Kidney (tissue), 14 donors: Measurements from ENCODE around the gene ZDHHC11. TPM values are rescaled to one million over a fixed set of nuclear protein-coding genes. Genes with fewer than 3 reads are reported as not detected.

ENCODE experiments used
- DNase-seq, 5 donors: peaks; one replicate each; pipeline ENCODE4 v3.0.0-alpha.2; 2013 to 2020
- FAIRE-seq: peaks from 2 replicates; lab custom pipeline; 2012; peaks lifted over from hg19 to GRCh38; lab: Jason Lieb, UNC
- H3K27ac ChIP-seq, 2 donors: one replicate each; pipeline ENCODE4 v1.7.0; 2013; ENCODE audit warnings: low read depth in 2 of 2, low read length in 2 of 2, inconsistent platforms in 1 of 2
- H3K27me3 ChIP-seq: one replicate; pipeline ENCODE4 v1.7.1; 2013; ENCODE audit warnings: low read length, inconsistent platforms; ENCODE audit not compliant: control insufficient read depth, insufficient read depth
- H3K36me3 ChIP-seq, 3 donors: one replicate each; pipeline versions ENCODE4 v1.7.0 to v1.7.1; 2013; ENCODE audit warnings: low read length in 3 of 3, control low read depth in 1 of 3, inconsistent platforms in 1 of 3; ENCODE audit not compliant: insufficient read depth in 3 of 3, control insufficient read depth in 2 of 3
- H3K4me1 ChIP-seq, 3 donors: one replicate each; pipeline versions ENCODE4 v1.7.0 to v1.7.1; 2013; ENCODE audit warnings: low read length in 3 of 3, inconsistent platforms in 1 of 3, low read depth in 1 of 3; ENCODE audit not compliant: control insufficient read depth in 2 of 3, insufficient read depth in 2 of 3
- H3K4me3 ChIP-seq, 3 donors: one replicate each; pipeline versions ENCODE4 v1.7.0 to v1.8.1; 2013; ENCODE audit warnings: low read length in 3 of 3, control low read depth in 1 of 3, inconsistent platforms in 1 of 3
- H3K9ac ChIP-seq, 3 donors: one replicate each; pipeline versions ENCODE4 v1.7.0 to v1.7.1; 2013; ENCODE audit warnings: low read length in 3 of 3, control low read depth in 1 of 3, inconsistent platforms in 1 of 3
- H3K9me3 ChIP-seq, 3 donors: one replicate each; pipeline versions ENCODE4 v1.7.0 to v1.7.1; 2013; ENCODE audit warnings: low read length in 3 of 3, control low read depth in 1 of 3, inconsistent platforms in 1 of 3; ENCODE audit not compliant: control insufficient read depth in 2 of 3, insufficient read depth in 1 of 3
- intact Hi-C: fragments of 100-400 bp; cut with DNase I; formaldehyde crosslinking; loops from one replicate; pipeline ENCODE4 v1.11.1; 2022
- polyA plus RNA-seq: library from polyadenylated mRNA; stranded (reverse); fragments of 350-450 nt; fragmentation: Illumina TruSeq; extraction: RNeasy Lipid Tissue Mini Kit (QIAGEN cat#74804); gene quantifications from one replicate; pipeline ENCODE4 v1.2.3, GENCODE V29; 2014; ENCODE audit warnings: low read depth, low replicate concordance; ENCODE audit not compliant: insufficient read depth
- total RNA-seq: library from RNA; stranded (reverse); fragmentation: NEBNext Ultra II Directional; extraction: Animal tissue kit (Norgen Biotek cat#: 25700); gene quantifications from one replicate; pipeline ENCODE4 v1.2.1, GENCODE V29; 2021
- TF ChIP-seq, protein P1 (sequence below): IDR thresholded peaks from 3 replicates; pipeline ENCODE4 v1.5.1; 2012; ENCODE audit warnings: mild to moderate bottlenecking, moderate library complexity, borderline replicate concordance; ENCODE audit not compliant: insufficient read depth; ENCODE audit errors: extremely low read depth
- donor health status: control.
- donor health status: control.
- donor health status: control.
- donor health status: control.
- donor health status: control.
- donor health status: DM: yes; HTN: yes; CAD: no.
- donor health status: Normal renal cell carcinoma (clear cell type).

Gene ZDHHC11
- total and polyA plus RNA-seq, 2 donors from 2014 or later: 1.6 to 10.1 TPM

DNA sequence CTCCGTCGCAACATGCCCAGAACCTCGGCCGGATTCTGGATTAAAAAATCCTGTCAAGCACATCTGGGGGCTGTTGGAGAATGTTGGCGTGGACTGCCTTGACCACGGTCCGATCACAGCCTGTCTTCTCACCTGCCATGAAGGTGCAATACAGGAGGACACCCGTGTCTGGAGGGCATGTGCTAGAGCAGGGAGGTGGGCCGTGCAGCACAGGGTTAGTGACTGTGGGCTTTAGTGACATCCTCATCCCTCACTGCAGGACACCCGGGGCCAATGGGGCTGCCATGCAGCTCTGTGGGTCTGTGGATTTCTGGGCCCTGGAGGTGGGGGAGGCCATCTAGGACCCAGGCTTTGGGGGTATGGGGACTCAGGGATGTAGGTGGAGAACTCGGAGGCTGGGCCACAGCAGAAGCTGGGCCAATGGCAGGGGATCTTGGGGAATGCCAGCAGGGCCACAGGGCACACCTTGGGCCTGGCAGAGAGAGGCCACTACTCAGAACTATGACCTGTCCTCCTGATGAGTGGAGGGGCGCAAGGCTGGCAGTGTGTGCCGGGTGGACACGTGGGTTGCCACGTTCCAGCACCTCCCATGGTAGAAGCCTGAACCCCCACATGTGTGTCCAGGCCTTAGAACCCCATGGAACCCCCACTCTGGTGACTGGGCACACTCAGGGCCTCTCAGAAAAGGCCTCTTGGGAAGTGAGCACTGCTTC is 89.6 kb downstream of the ZDHHC11 start:
- Histone ChIP-seq H3K4me1 (peaks cover 0 to 13% (median 8%) of the 10 kb centered on the region in 3 donors), H3K27ac (no peak overlapping the region), H3K4me3 (no peak overlapping the region), H3K36me3 (no peaks in the 10 kb centered on the region), H3K9ac (no peak overlapping the region), H3K27me3 (peaks cover 2% of the 10 kb centered on the region), H3K9me3 (no peaks in the 10 kb centered on the region)
- DNase-seq (no peak), FAIRE-seq (no peak)
- intact Hi-C loops: no loop called here
- TF ChIP-seq, protein P1, sequence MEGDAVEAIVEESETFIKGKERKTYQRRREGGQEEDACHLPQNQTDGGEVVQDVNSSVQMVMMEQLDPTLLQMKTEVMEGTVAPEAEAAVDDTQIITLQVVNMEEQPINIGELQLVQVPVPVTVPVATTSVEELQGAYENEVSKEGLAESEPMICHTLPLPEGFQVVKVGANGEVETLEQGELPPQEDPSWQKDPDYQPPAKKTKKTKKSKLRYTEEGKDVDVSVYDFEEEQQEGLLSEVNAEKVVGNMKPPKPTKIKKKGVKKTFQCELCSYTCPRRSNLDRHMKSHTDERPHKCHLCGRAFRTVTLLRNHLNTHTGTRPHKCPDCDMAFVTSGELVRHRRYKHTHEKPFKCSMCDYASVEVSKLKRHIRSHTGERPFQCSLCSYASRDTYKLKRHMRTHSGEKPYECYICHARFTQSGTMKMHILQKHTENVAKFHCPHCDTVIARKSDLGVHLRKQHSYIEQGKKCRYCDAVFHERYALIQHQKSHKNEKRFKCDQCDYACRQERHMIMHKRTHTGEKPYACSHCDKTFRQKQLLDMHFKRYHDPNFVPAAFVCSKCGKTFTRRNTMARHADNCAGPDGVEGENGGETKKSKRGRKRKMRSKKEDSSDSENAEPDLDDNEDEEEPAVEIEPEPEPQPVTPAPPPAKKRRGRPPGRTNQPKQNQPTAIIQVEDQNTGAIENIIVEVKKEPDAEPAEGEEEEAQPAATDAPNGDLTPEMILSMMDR: no peak

DNA sequence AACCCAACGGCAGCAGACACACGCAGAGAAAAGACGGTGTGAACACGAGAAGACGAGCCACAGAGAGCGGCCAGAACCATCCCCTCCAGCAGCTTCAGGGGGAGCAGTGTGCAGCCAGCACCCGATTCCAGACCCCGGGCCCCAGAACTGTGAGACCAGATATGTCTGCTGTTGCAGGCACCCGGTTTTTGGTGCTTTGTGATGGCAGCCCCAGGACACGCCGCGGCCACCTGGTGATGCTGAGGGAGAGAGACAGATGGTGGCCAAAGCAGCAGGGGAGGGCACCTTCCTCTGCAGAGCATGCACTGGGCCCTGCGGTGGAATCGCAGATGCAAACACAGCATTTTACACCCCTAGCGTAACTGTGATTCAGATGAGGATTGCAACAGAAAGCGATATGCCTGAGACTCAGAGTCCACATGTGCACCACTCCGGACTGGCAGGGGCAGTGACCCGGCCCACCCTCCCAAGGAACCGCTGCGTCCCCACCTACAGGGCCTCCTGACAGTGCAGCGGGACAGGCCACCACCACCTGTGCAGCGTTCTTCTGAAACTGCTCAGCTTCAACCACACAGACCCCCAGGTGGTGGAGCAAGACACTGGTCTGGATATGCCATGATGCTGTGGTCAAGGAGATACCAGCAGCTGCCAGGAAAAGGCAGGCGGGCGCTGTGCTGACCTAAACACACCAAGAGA is 90.3 kb downstream of the ZDHHC11 start:
- FAIRE-seq: no peak
- H3K4me3 ChIP-seq: no peak overlapping the region
- TF ChIP-seq, protein P1: no peak
- peak in 2 of 5 donors; percentile 9 to 80 for DNase-seq
- no peaks in the 10 kb centered on the region for H3K36me3 ChIP-seq
- H3K9ac ChIP-seq: no peak overlapping the region
- H3K27ac ChIP-seq: no peak overlapping the region
- H3K9me3 ChIP-seq: no peaks in the 10 kb centered on the region
- intact Hi-C loops: no loop called here
- H3K4me1 ChIP-seq: peaks cover 0 to 13% (median 8%) of the 10 kb centered on the region in 3 donors
- H3K27me3 ChIP-seq: peaks cover 2% of the 10 kb centered on the region

DNA sequence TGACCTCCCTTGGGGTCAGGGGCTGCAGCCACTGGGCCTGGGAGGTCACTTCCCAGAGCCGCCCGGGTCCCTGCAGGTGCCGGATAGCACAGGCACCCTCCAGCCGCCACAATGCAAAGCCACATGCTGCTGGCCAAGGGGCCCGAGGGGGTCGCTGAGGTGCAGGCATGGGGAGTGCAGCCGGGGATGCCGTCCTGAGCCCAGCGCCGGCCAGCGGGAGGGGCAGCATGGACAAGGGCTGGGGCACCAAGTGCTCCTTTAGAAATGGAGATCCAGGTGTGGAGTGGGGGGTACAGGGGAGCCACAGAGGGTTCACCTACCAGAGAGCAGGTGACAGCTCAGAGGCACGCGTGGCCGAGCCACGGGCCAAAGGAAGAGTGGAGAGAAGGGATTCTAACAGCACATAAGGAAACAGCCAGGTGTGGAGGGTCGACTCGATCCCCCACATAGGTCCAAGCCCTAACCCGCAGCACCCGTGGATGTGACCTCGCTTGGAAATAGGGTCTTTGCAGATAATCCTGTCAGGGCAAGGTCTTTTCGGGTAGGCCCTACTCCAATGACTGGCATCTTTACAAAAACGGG is 90.9 kb downstream of the ZDHHC11 start:
- Histone ChIP-seq H3K9me3 (no peaks in the 10 kb centered on the region), H3K27me3 (peaks cover 2% of the 10 kb centered on the region), H3K36me3 (no peaks in the 10 kb centered on the region), H3K9ac (no peak overlapping the region), H3K4me3 (no peak overlapping the region), H3K27ac (no peak overlapping the region), H3K4me1 (peaks cover 0 to 13% (median 8%) of the 10 kb centered on the region in 3 donors)
- no peak for FAIRE-seq
- TF ChIP-seq, protein P1: no peak
- peak in 2 of 5 donors; percentile 8 to 87 for DNase-seq
- intact Hi-C loops: no loop called here
